Dermis blood vessel endothelial cell (primary cell): ENCODE measurements around the gene FAM107B. TPM values are rescaled to one million over a fixed set of nuclear protein-coding genes. Genes with fewer than 3 reads are reported as not detected.
"Not testable (repeated sequence)": the region's sequence is repeated elsewhere in the genome, so short reads cannot be mapped to it uniquely, and the experiment has no call there.

Experiments
- DNase-seq: peaks from one replicate; pipeline ENCODE4 v3.0.0; 2010
- total RNA-seq: library from RNA; depleted of rRNA; stranded (reverse); fragments of >200 nt; gene quantifications from 2 replicates; pipeline ENCODE4 v1.2.3, GENCODE V29; 2014

FAM107B gene
- total RNA-seq, 1 donor from 2014 or later = 60.6 TPM

GRCh38 chr10:14660831-14661230 is 113.9 kb downstream of the FAM107B start:
- DNase-seq = no peak

GRCh38 chr10:14659626-14660196 is 115.0 kb downstream of the FAM107B start:
- no peak for DNase-seq

GRCh38 chr10:14659137-14659536 is 115.6 kb downstream of the FAM107B start:
- DNase-seq = not testable (repeated sequence)

- no peak for DNase-seq
Measured at GRCh38 chr10:14658331-14659127, 116.2 kb downstream of the FAM107B start.

GRCh38 chr10:14656052-14656730 is 118.5 kb downstream of the FAM107B start:
- no peak for DNase-seq

GRCh38 chr10:14654821-14655382 is 119.8 kb downstream of the FAM107B start:
- no peak for DNase-seq

- DNase-seq = peak; percentile 35
Measured at GRCh38 chr10:14653271-14654161, 121.2 kb downstream of the FAM107B start.

GRCh38 chr10:14652816-14653215 is 121.9 kb downstream of the FAM107B start:
- no peak for DNase-seq

GRCh38 chr10:14652067-14652466 is 122.6 kb downstream of the FAM107B start:
- peak; percentile 15 for DNase-seq

- DNase-seq = no peak
Measured at GRCh38 chr10:14649739-14650138, 125.0 kb downstream of the FAM107B start.

GRCh38 chr10:14648946-14649345 is 125.8 kb downstream of the FAM107B start:
- DNase-seq = no peak

- peak; percentile 85 for DNase-seq
Measured at GRCh38 chr10:14648005-14648765, 126.5 kb downstream of the FAM107B start.

- no peak for DNase-seq
Measured at GRCh38 chr10:14645239-14645960, 129.3 kb downstream of the FAM107B start.

- no peak for DNase-seq
Measured at GRCh38 chr10:14639637-14640036, 135.1 kb downstream of the FAM107B start.

GRCh38 chr10:14635043-14635710 is 139.5 kb downstream of the FAM107B start:
- DNase-seq = no peak

- DNase-seq = not testable (repeated sequence)
Measured at GRCh38 chr10:14634572-14634971, 140.1 kb downstream of the FAM107B start.

- DNase-seq = no peak
Measured at GRCh38 chr10:14625765-14626525, 148.8 kb downstream of the FAM107B start.

- DNase-seq = no peak
Measured at GRCh38 chr10:14625192-14625631, 149.5 kb downstream of the FAM107B start.

GRCh38 chr10:14624600-14624999 is 150.1 kb downstream of the FAM107B start:
- no peak for DNase-seq
